HepG2 (cell line): Measurements from ENCODE around the gene CHST11. TPM values are rescaled to one million over a fixed set of nuclear protein-coding genes. Genes with fewer than 3 reads are reported as not detected.

Experiments
- ATAC-seq: fragments of 200-7000 bp; cut with Tn5 transposase; 3 replicates; pipeline ENCODE4 v1.9.1; 2020; ENCODE audit warnings: mild to moderate bottlenecking, moderate library complexity
- BruUV-seq: library from RNA; stranded (reverse); fragments of 400-500 nt; replicated peaks from 2 replicates; lab custom pipeline; 2021; lab: Mats Ljungman, UMichigan
- CTCF ChIA-PET: fragments of 300-600 bp; formaldehyde crosslinking; extraction: SDS; loops from one replicate; lab custom pipeline; 2021; ENCODE audit warnings: low total read pairs, inconsistent platforms, low intra/inter-chr PET ratio; lab: Yijun Ruan, JAX
- POLR2A ChIA-PET: fragments of 350-600 bp; sonication (Branson Sonifier 250); formaldehyde crosslinking; loops from one replicate; lab custom pipeline; 2020; ENCODE audit warnings: antibody characterized with exemption, inconsistent platforms; lab: Yijun Ruan, JAX
- DNase-seq: peaks from one replicate; pipeline ENCODE4 v3.0.0-alpha.2; 2015; ENCODE audit warnings: low spot score
- FAIRE-seq: peaks from 3 replicates; lab custom pipeline; 2011; peaks lifted over from hg19 to GRCh38; lab: Jason Lieb, UNC
- H2AFZ ChIP-seq: one replicate; pipeline ENCODE4 v1.6.1; 2011; ENCODE audit warnings: low read length, inconsistent platforms
- H3K27ac ChIP-seq: fragments of 300-600 bp; 3 replicates; pipeline ENCODE4 v1.8.0; 2011; ENCODE audit warnings: mixed run types, mild to moderate bottlenecking, mixed read lengths, low read length, inconsistent platforms; ENCODE audit not compliant: insufficient read depth; ENCODE audit errors: extremely low read length
- H3K27me3 ChIP-seq, 2 experiments: fragments of 200-600 bp in 1 of 2; 2 replicates in 1 of 2; 3 replicates in 1 of 2; pipeline versions ENCODE4 v1.6.0 to v1.8.0; 2011; ENCODE audit warnings: low read length in 2 of 2, mild to moderate bottlenecking in 2 of 2, moderate library complexity in 2 of 2, inconsistent platforms in 1 of 2; ENCODE audit not compliant: insufficient read depth in 2 of 2, control insufficient read depth in 1 of 2
- H3K36me3 ChIP-seq, 2 experiments: fragments of 200-600 bp in 1 of 2; replicated peaks in 1 of 2; 2 replicates in 1 of 2; 3 replicates in 1 of 2; pipeline versions ENCODE4 v1.5.1 to v1.8.0; 2011; ENCODE audit warnings: low read length in 2 of 2, inconsistent platforms in 1 of 2; ENCODE audit not compliant: insufficient read depth in 2 of 2, control insufficient read depth in 1 of 2
- H3K4me1 ChIP-seq: 2 replicates; pipeline ENCODE4 v1.5.1; 2012; ENCODE audit warnings: low read length, inconsistent platforms; ENCODE audit not compliant: insufficient read depth
- H3K4me2 ChIP-seq: 2 replicates; pipeline ENCODE4 v1.6.0; 2011; ENCODE audit warnings: low read depth, low read length, inconsistent platforms
- H3K4me3 ChIP-seq, 3 experiments: fragments of 200-600 bp in 1 of 3; sonication (generic), shearing (Covaris generic) in 1 of 3; replicated peaks in 1 of 3; 2 replicates each; pipeline ENCODE4 v1.5.1; 2011 to 2016; ENCODE audit warnings: low read length in 3 of 3, inconsistent platforms in 2 of 3, low read depth in 2 of 3, mild to moderate bottlenecking in 2 of 3, control low read depth in 1 of 3, mixed read lengths in 1 of 3; ENCODE audit not compliant: insufficient read depth in 1 of 3
- H3K79me2 ChIP-seq: one replicate; pipeline ENCODE4 v1.6.1; 2011; ENCODE audit warnings: low read length, inconsistent platforms; ENCODE audit not compliant: insufficient read depth
- H3K9ac ChIP-seq: 2 replicates; pipeline ENCODE4 v1.6.0; 2011; ENCODE audit warnings: mild to moderate bottlenecking, low read depth, low read length, inconsistent platforms; ENCODE audit not compliant: insufficient read depth
- H3K9me3 ChIP-seq: 2 replicates; pipeline ENCODE4 v1.5.1; 2012; ENCODE audit warnings: mild to moderate bottlenecking, low read length
- H4K20me1 ChIP-seq: 2 replicates; pipeline ENCODE4 v1.6.0; 2011; ENCODE audit warnings: inconsistent platforms, mild to moderate bottlenecking, low read length, moderate library complexity; ENCODE audit not compliant: insufficient read depth
- GABPA ChIP-seq, 2 experiments: IDR thresholded peaks; 2 replicates each; pipeline ENCODE4 v1.6.1; 2011 to 2016; ENCODE audit warnings: low read depth in 2 of 2, low read length in 1 of 2, missing biosample characterization in 1 of 2, missing genetic modification characterization in 1 of 2
- GLI4 ChIP-seq: sonication (generic); formaldehyde crosslinking; IDR thresholded peaks from 2 replicates; pipeline ENCODE4 v1.5.1; 2020; ENCODE audit warnings: missing genetic modification reagents, mild to moderate bottlenecking, moderate library complexity, borderline replicate concordance
- JUNB ChIP-seq: sonication (generic); formaldehyde crosslinking; IDR thresholded peaks from 2 replicates; pipeline ENCODE4 v1.8.0; 2022; ENCODE audit warnings: missing genetic modification reagents, mild to moderate bottlenecking, borderline replicate concordance
- MTF1 ChIP-seq: sonication (generic); formaldehyde crosslinking; IDR thresholded peaks from 2 replicates; pipeline ENCODE4 v1.5.0; 2020; ENCODE audit warnings: missing genetic modification reagents
- PCBP1 ChIP-seq: fragments of 200-400 bp; formaldehyde crosslinking; IDR thresholded peaks from 2 replicates; pipeline ENCODE4 v1.6.1; 2017; ENCODE audit warnings: mild to moderate bottlenecking, low read depth, low read length, borderline replicate concordance
- RARG ChIP-seq: sonication (generic); formaldehyde crosslinking; IDR thresholded peaks from 2 replicates; pipeline ENCODE4 v1.4.0; 2020; ENCODE audit warnings: low read depth, mild to moderate bottlenecking, missing genetic modification reagents
- REPIN1 ChIP-seq: sonication (generic); formaldehyde crosslinking; IDR thresholded peaks from 2 replicates; pipeline ENCODE4 v1.8.0; 2022; ENCODE audit warnings: missing genetic modification reagents, low read depth, mild to moderate bottlenecking, borderline replicate concordance
- SMARCC2 ChIP-seq: fragments of 450-650 bp; IDR thresholded peaks from 2 replicates; pipeline ENCODE4 v1.6.1; 2017; ENCODE audit warnings: antibody characterized with exemption, mild to moderate bottlenecking
- ZBTB7A ChIP-seq: sonication (generic); formaldehyde crosslinking; IDR thresholded peaks from 2 replicates; pipeline ENCODE4 v1.8.0; 2022; ENCODE audit warnings: mild to moderate bottlenecking, missing genetic modification reagents
- ZNF350 ChIP-seq: sonication (generic); formaldehyde crosslinking; IDR thresholded peaks from 2 replicates; pipeline ENCODE4 v1.4.0; 2020; ENCODE audit warnings: mild to moderate bottlenecking, low read depth, missing genetic modification reagents, borderline replicate concordance
- ZNF382 ChIP-seq: sonication (generic); formaldehyde crosslinking; IDR thresholded peaks from 2 replicates; pipeline ENCODE4 v1.5.0; 2020; ENCODE audit warnings: missing genetic modification reagents, mild to moderate bottlenecking, borderline replicate concordance
- WGBS: methylation state at CpG from one replicate; pipeline ENCODE4 v1.1.6; 2017; ENCODE audit warnings: low lambda C conversion rate; 5-methylcytosine and 5-hydroxymethylcytosine counted together
- in situ Hi-C: cut with HindIII; loops from 2 replicates; pipeline ENCODE4 v1.10.0; 2017; ENCODE audit warnings: low pct_unique_long_range_greater_than_20kb; ENCODE audit not compliant: extremely low pct_ligation_motif_present
- intact Hi-C: fragments of 100-400 bp; cut with micrococcal nuclease; formaldehyde crosslinking; loops from one replicate; pipeline ENCODE4 v1.10.0; 2022; ENCODE audit not compliant: unreplicated experiment
- polyA plus RNA-seq, 8 experiments: library from polyadenylated mRNA; depleted of rRNA in 3 of 8; stranded (reverse) in 7 of 8; unstranded in 1 of 8; fragments of >200 nt; fragmentation: Illumina TruSeq in 4 of 8; extraction: Trizol in 4 of 8; gene quantifications; 2 replicates each; pipeline versions ENCODE4 v1.2.1 to v1.2.3, GENCODE V29; 2011 to 2016; ENCODE audit warnings: low read depth in 4 of 8, missing spikeins in 1 of 8, mixed read lengths in 1 of 8; ENCODE audit not compliant: insufficient read depth in 1 of 8
- total RNA-seq, 5 experiments: library from RNA; depleted of rRNA; stranded (reverse); fragments of >200 nt; fragmentation: Illumina TruSeq; extraction: Trizol; gene quantifications; 2 replicates each; pipeline ENCODE4 v1.2.3, GENCODE V29; 2016; ENCODE audit warnings: low read depth in 1 of 5

Gene CHST11
- total and polyA plus RNA-seq, 2 of the 13 experiments (the other 11 are each of a cell fraction or from before 2014, with no cell fraction given) = 0.15 TPM; not detected in 1

GRCh38 chr12:104475271-104475670, 18.5 kb downstream of the CHST11 start:
- no peak overlapping the region for H3K9ac ChIP-seq
- no peak overlapping the region for H3K4me2 ChIP-seq
- DNase-seq = no peak
- H3K4me3 ChIP-seq = no peak overlapping the region
- WGBS = 0% methylated on average over 1 of the region's 1 CpG
- TF ChIP-seq REPIN1 = no peak
- TF ChIP-seq ZBTB7A (CRISPR knock-in tag) = no peak
- TF ChIP-seq GABPA (IDR thresholded peaks at IDR 0.05; ENCODE audit: low read depth, low read length) = no peak
- no peak for TF ChIP-seq GABPA (CRISPR knock-in tag; IDR thresholded peaks at IDR 0.05; ENCODE audit: low read depth)
- no peak for TF ChIP-seq GLI4 (CRISPR knock-in tag)
- no peak for TF ChIP-seq ZNF350 (CRISPR knock-in tag)
- TF ChIP-seq JUNB (CRISPR knock-in tag) = no peak
- TF ChIP-seq RARG = no peak
- no peak for TF ChIP-seq MTF1 (CRISPR knock-in tag)
- TF ChIP-seq SMARCC2 = no peak
- no peak for TF ChIP-seq ZNF382
- TF ChIP-seq PCBP1 = no peak
- TF ChIP-seq, all 625 proteins: peak for 0
- Histone ChIP-seq H3K36me3 (no peaks in the 10 kb centered on the region), H2AFZ (no peak overlapping the region), H3K4me1 (no peaks in the 10 kb centered on the region), H3K27ac (no peak overlapping the region), H4K20me1 (no peaks in the 10 kb centered on the region), H3K9me3 (no peaks in the 10 kb centered on the region), H3K79me2 (no peaks in the 10 kb centered on the region), H3K27me3 (peaks cover 0 to 10% of the 10 kb centered on the region in 2 experiments; a peak in 3 of 5 replicates)
- in situ Hi-C loops = no loop called here
- CTCF ChIA-PET = no interaction called here
- ATAC-seq = no peak
- intact Hi-C loops = no loop called here
- BruUV-seq = no TSS peak
- no peak for FAIRE-seq
- POLR2A ChIA-PET = no interaction called here
